Activated naive CD8-positive, alpha-beta T cell (primary cell): ENCODE measurements around the gene ING1.

Source experiments
- H3K27ac Mint-ChIP-seq: one replicate; pipeline ENCODE4 v1.8.0; 2021; ENCODE audit warnings: mixed read lengths
- H3K27me3 Mint-ChIP-seq: one replicate; pipeline ENCODE4 v1.8.0; 2021; ENCODE audit warnings: mixed read lengths
- H3K36me3 Mint-ChIP-seq: one replicate; pipeline ENCODE4 v1.8.0; 2021; ENCODE audit warnings: mixed read lengths
- H3K4me1 Mint-ChIP-seq: one replicate; pipeline ENCODE4 v1.8.0; 2021; ENCODE audit warnings: low read depth, mixed read lengths
- H3K4me3 Mint-ChIP-seq: one replicate; pipeline ENCODE4 v1.8.0; 2021; ENCODE audit warnings: mild to moderate bottlenecking, mixed read lengths
- H3K9me3 Mint-ChIP-seq: one replicate; pipeline ENCODE4 v1.8.0; 2021; ENCODE audit warnings: low read depth, mixed read lengths

The ING1 gene

DNA sequence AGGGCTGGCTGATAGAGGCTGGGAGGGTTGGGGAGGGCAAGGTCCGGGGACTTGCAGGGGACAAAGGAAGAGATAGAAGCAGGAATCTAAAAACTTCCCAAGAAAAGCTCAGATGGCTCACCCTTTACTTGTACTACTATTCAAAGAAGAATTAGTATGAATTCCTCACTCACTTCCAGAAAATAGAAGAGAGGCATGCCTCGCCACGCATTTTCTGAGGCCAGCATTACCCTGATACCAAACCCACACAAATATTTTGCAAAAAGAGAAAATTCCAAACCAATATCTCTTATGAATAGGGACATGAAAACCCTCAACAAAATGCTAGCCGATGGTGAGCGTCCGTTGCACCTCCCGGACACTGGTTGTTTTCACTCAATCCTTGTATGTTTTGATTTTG, 54.0 kb downstream of the ING1 start:
- no peak overlapping the region for H3K27ac Mint-ChIP-seq
- H3K9me3 Mint-ChIP-seq, result no peaks in the 10 kb centered on the region
- peaks cover 2% of the 10 kb centered on the region for H3K36me3 Mint-ChIP-seq
- H3K27me3 Mint-ChIP-seq, result peaks cover 16% of the 10 kb centered on the region
- no peaks in the 10 kb centered on the region for H3K4me1 Mint-ChIP-seq
- no peak overlapping the region for H3K4me3 Mint-ChIP-seq

DNA sequence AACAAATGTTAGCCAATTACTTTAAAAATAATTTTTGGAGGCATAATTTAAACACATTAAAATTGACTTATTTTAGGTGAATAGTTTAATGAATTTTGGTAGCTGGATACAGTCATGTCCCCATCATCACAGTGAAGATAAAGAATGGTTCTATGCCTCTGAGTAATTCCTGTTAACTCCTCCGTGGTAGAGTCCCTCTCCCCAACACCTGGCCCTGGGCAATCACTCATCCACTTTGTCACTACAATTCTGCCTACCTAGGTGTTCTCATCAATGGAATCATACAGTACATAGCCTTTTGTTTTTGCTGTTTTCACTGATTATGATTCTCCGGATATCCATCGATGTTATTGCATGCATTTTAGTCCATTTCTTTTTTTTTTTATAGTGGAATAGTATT, 55.6 kb downstream of the ING1 start:
- Mint-ChIP-seq H3K4me1 (no peaks in the 10 kb centered on the region), H3K27me3 (peaks cover 13% of the 10 kb centered on the region)

DNA sequence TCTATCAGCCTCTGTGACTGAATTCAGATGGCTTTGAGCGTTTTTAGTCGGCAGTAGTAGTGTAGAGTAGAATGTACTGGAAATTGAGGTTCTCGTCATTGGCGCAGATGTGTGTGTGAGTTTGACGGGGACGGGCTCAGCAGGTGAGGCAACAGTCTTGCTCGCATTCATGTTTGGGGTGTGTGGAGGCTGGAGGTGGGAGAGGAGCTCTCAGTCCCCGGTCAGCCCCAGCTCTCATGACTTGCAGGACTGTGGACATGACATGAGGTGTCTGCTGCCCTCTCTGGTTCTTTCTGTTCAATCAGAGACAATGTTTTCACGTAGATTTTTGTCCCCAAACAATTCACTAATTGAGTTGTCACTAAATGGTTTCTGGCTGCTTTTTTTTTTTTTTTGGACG, 57.2 kb downstream of the ING1 start:
- H3K36me3 Mint-ChIP-seq, result no peaks in the 10 kb centered on the region
- H3K4me3 Mint-ChIP-seq, result no peak overlapping the region
- no peak overlapping the region for H3K27ac Mint-ChIP-seq
- no peaks in the 10 kb centered on the region for H3K9me3 Mint-ChIP-seq
- no peaks in the 10 kb centered on the region for H3K4me1 Mint-ChIP-seq
- H3K27me3 Mint-ChIP-seq, result peaks cover 7% of the 10 kb centered on the region

More for the DNA sequence above, 55.6 kb downstream of the ING1 start:
- Mint-ChIP-seq H3K27ac (no peak overlapping the region), H3K36me3 (no peaks in the 10 kb centered on the region), H3K9me3 (no peaks in the 10 kb centered on the region), H3K4me3 (no peak overlapping the region)

DNA sequence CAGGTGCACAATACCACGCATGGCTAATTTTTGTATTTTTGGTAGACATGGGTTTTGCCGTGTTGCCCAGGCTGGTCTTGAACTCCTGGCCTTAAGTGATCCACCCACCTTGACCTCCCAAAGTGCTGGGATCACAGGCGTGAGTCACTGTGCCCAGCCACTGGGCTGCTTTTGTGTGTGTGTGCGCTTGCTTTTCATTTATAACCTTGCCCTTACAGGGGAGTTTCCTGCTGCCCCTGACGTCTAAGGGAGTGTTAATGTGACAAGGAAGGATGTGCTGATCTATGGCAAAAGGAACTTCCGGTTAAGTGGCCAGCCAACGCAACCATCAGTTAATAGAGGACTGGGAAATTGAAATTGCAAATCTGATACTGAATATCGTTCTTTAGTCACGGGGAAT, 57.7 kb downstream of the ING1 start:
- Mint-ChIP-seq H3K9me3 (no peaks in the 10 kb centered on the region), H3K4me3 (no peak overlapping the region), H3K4me1 (no peaks in the 10 kb centered on the region), H3K27me3 (peaks cover 7% of the 10 kb centered on the region), H3K36me3 (no peaks in the 10 kb centered on the region), H3K27ac (no peak overlapping the region)

DNA sequence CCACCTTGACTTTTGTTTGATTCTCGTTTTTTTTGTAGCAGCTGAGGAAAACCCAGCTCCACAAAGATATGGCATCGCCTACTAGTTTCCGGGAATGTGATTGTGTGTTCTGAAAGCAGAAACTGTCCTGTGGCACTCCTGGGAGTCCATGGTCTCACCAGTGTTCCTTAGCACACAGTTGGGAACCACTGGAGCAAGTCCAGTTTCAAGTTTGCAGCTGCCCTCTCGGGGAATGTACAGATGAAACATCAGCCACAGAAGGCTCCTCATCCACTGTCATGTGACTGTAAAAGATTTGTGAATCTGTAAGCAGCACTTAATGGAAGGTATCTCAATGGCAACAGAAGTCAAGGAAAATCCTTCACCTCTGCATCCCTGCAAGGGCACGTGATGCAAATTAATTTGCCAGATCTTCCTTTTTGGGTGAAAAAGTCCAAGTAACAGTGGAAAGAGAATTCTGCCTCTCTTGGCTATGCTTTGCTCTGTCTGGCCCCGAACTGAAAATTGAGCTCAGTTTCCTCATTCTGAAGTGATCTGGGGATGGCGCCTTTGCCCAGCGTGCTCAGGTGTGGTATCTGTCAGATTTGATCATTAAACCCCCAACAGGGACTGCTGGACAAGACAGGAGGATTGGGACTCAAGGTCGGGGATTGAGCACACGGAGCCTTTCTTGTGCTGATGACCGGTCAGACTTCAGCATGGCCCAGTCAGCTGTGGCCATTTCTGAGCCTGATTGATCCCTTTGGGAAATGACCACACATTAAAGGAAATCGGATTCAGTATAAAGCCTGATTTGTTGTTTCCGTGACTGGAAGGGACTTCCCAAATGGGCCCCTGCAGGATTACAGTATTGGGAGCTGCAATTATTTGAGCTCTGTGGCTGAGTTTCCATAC, 58.8 kb downstream of the ING1 start:
- no peaks in the 10 kb centered on the region for H3K36me3 Mint-ChIP-seq
- no peak overlapping the region for H3K4me3 Mint-ChIP-seq
- H3K27me3 Mint-ChIP-seq, result peaks cover 7% of the 10 kb centered on the region
- no peaks in the 10 kb centered on the region for H3K9me3 Mint-ChIP-seq
- no peak overlapping the region for H3K27ac Mint-ChIP-seq
- no peaks in the 10 kb centered on the region for H3K4me1 Mint-ChIP-seq
